Endodermal cell (in vitro differentiated cells): Measurements from ENCODE around the gene SOAT2. TPM values are rescaled to one million over a fixed set of nuclear protein-coding genes. Genes with fewer than 3 reads are reported as not detected.

ENCODE experiments used
- DNase-seq: peaks from one replicate; pipeline ENCODE4 v3.0.0-alpha.2; 2017
- H3K27ac ChIP-seq: 2 replicates; pipeline ENCODE4 v1.5.1; 2013; ENCODE audit warnings: mild to moderate bottlenecking, low read depth, low read length, moderate library complexity
- H3K27me3 ChIP-seq: 2 replicates; pipeline ENCODE4 v1.6.1; 2013; ENCODE audit warnings: mild to moderate bottlenecking, low read length, moderate library complexity; ENCODE audit not compliant: insufficient read depth, control insufficient read depth, poor library complexity, severe bottlenecking
- H3K36me3 ChIP-seq: 2 replicates; pipeline ENCODE4 v1.7.0; 2013; ENCODE audit warnings: mild to moderate bottlenecking, low read length, moderate library complexity; ENCODE audit not compliant: control insufficient read depth, insufficient read depth
- H3K4me1 ChIP-seq: one replicate; pipeline ENCODE4 v1.7.0; 2013; ENCODE audit warnings: low read length; ENCODE audit not compliant: control insufficient read depth, insufficient read depth
- H3K4me3 ChIP-seq: 2 replicates; pipeline ENCODE4 v1.5.1; 2013; ENCODE audit warnings: mild to moderate bottlenecking, low read length, moderate library complexity
- H3K9ac ChIP-seq: 2 replicates; pipeline ENCODE4 v1.6.1; 2013; ENCODE audit warnings: mild to moderate bottlenecking, low read length, moderate library complexity; ENCODE audit not compliant: poor library complexity, severe bottlenecking; ENCODE audit errors: extremely low read depth
- H3K9me3 ChIP-seq: 2 replicates; pipeline ENCODE4 v1.6.1; 2013; ENCODE audit warnings: mild to moderate bottlenecking, low read length, moderate library complexity; ENCODE audit not compliant: control insufficient read depth
- H3K27ac Mint-ChIP-seq: 2 replicates; pipeline ENCODE4 v1.8.0; 2020; ENCODE audit warnings: mixed read lengths
- H3K27me3 Mint-ChIP-seq: 2 replicates; pipeline ENCODE4 v1.8.0; 2021; ENCODE audit warnings: mild to moderate bottlenecking, mixed read lengths; ENCODE audit not compliant: insufficient read depth
- H3K36me3 Mint-ChIP-seq: 2 replicates; pipeline ENCODE4 v1.8.0; 2020; ENCODE audit warnings: low read depth, mixed read lengths
- H3K4me1 Mint-ChIP-seq: 2 replicates; pipeline ENCODE4 v1.8.0; 2020; ENCODE audit warnings: mixed read lengths
- H3K4me3 Mint-ChIP-seq: 2 replicates; pipeline ENCODE4 v1.8.0; 2020; ENCODE audit warnings: mild to moderate bottlenecking, moderate library complexity, mixed read lengths
- H3K9me3 Mint-ChIP-seq: 2 replicates; pipeline ENCODE4 v1.8.0; 2020; ENCODE audit warnings: mild to moderate bottlenecking, mixed read lengths
- WGBS, 2 experiments: methylation state at CpG; one replicate each; pipeline versions ENCODE4 v1.1.5 to v1.1.7; 2013; ENCODE audit warnings: missing lambda C conversion rate in 2 of 2, mixed read lengths in 1 of 2; ENCODE audit not compliant: insufficient coverage in 1 of 2, insufficient read length in 1 of 2; 5-methylcytosine and 5-hydroxymethylcytosine counted together
- total RNA-seq, 2 donors: library from RNA; stranded (reverse); fragmentation: NEBNext Ultra II Directional in 1 of 2; extraction: Animal tissue kit (Norgen Biotek cat#: 25700) in 1 of 2; gene quantifications; 2 replicates in 1 of 2; 3 replicates in 1 of 2; pipeline ENCODE4 v1.2.1, GENCODE V29; 2021
- TF ChIP-seq, protein P1 (sequence below): fragments of 200-600 bp; sonication (generic); conservative IDR thresholded peaks from 2 replicates; pipeline ENCODE4 v1.5.0; 2021; ENCODE audit warnings: antibody characterized with exemption, mild to moderate bottlenecking

Gene SOAT2
- total RNA-seq, 2 donors from 2014 or later: 0.46 to 0.71 TPM

DNA sequence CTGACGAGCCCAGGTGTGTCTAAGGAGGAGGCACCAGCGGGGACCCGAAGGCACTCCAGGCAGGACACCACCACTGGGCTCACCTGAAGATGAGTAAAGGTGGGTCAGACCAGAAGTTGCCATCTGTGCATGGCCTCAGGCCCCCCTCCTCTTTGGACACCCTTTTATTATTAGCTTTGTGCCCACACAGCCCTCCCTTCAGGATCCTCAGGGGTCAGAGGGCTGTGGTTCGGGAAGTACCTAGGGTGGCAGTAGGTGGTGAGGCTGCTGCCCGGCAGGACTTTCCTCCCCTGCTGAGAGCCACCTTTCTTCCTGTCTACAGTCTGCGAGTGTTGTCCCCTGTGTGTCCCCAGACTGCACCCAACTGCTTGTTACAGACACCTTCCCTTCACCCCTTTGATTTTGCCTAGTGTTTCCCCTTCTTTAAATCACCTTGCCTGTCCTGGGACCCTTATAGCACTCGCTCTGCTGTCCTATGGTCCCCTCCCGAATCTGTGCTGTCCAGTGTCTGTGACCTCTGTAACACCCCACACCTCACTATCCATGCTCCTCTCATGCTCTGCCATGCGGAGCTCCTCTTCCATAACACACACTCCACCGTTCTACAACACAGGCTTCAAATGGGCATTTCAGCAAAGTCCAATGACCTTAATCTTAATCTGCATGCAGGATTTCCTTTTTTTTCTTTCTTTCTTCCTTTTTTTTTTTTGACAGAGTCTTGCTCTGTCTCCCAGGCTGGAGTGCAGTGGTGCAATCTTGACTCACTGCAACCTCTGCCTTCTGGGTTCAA lies 25.7 kb downstream of the SOAT2 start:
- Histone ChIP-seq H3K36me3 (no peaks in the 10 kb centered on the region), H3K4me3 (no peak overlapping the region), H3K27me3 (peaks cover 12% of the 10 kb centered on the region), H3K4me1 (no peaks in the 10 kb centered on the region), H3K9ac (no peak overlapping the region), H3K9me3 (no peaks in the 10 kb centered on the region), H3K27ac (no peak overlapping the region)
- Mint-ChIP-seq H3K4me1 (peaks cover 8% of the 10 kb centered on the region), H3K36me3 (no peaks in the 10 kb centered on the region), H3K4me3 (no peak overlapping the region), H3K9me3 (no peaks in the 10 kb centered on the region), H3K27ac (no peak overlapping the region), H3K27me3 (peaks cover 63% of the 10 kb centered on the region)
- no peak for DNase-seq
- TF ChIP-seq, protein P1, sequence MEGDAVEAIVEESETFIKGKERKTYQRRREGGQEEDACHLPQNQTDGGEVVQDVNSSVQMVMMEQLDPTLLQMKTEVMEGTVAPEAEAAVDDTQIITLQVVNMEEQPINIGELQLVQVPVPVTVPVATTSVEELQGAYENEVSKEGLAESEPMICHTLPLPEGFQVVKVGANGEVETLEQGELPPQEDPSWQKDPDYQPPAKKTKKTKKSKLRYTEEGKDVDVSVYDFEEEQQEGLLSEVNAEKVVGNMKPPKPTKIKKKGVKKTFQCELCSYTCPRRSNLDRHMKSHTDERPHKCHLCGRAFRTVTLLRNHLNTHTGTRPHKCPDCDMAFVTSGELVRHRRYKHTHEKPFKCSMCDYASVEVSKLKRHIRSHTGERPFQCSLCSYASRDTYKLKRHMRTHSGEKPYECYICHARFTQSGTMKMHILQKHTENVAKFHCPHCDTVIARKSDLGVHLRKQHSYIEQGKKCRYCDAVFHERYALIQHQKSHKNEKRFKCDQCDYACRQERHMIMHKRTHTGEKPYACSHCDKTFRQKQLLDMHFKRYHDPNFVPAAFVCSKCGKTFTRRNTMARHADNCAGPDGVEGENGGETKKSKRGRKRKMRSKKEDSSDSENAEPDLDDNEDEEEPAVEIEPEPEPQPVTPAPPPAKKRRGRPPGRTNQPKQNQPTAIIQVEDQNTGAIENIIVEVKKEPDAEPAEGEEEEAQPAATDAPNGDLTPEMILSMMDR: no peak
- 88 to 89% methylated on average over 9 to 10 of the region's 10 CpGs for WGBS, 2 experiments

DNA sequence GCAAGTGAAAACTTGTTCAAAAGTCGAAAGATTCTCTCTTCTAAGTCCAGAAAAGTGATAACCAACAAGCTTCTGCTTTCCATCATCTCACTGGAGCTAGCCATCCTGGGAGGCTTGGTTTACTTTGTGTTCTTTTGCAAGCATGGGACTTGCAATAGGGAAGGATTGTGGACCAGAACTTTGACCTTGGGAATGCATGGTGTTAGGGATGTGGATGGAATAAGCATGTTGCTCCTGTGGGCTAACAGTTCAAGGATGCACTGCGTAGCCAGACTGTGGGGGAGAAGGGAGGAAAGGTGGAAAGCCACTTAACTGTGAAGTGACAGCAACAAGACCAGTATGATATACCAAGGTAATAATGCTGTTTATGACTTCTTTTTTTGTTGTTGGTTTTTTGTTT lies 28.6 kb downstream of the SOAT2 start:
- H3K27ac ChIP-seq: no peak overlapping the region
- peaks cover 6% of the 10 kb centered on the region for H3K9me3 ChIP-seq
- Mint-ChIP-seq H3K9me3 (peaks cover 5% of the 10 kb centered on the region), H3K27me3 (peaks cover 49% of the 10 kb centered on the region), H3K27ac (no peak overlapping the region), H3K36me3 (no peaks in the 10 kb centered on the region), H3K4me1 (peaks cover 8% of the 10 kb centered on the region), H3K4me3 (no peak overlapping the region)
- DNase-seq: no peak
- H3K4me1 ChIP-seq: no peaks in the 10 kb centered on the region
- TF ChIP-seq, protein P1: no peak
- H3K4me3 ChIP-seq: no peak overlapping the region
- no peak overlapping the region for H3K9ac ChIP-seq
- H3K27me3 ChIP-seq: peaks cover 6% of the 10 kb centered on the region
- WGBS, 2 experiments: 86 to 87% methylated on average over 1 to 2 of the region's 2 CpGs
- no peaks in the 10 kb centered on the region for H3K36me3 ChIP-seq

DNA sequence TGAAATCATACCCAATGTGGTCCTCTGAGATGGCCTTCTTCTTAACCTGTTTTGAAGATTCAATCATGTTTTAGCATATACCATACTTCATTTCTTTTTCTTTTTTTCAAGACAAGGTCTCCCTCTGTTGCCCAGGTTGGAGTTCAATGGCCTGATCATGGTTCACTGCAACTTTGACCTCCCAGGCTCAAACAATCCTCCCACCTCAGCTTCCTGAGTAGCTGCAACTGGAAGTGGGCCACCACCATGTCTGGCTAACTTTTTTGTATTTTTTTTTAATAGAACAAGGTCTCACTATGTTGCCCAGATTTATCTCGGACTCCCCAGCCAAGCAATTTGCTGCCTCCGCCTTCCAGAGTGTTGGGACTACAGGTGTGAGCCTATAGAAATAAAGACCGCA lies 30.4 kb downstream of the SOAT2 start:
- H3K27me3 ChIP-seq: peaks cover under 1% of the 10 kb centered on the region
- peaks cover 18% of the 10 kb centered on the region for H3K9me3 Mint-ChIP-seq
- 94 to 100% methylated on average over 2 of the region's 3 CpGs for WGBS, 2 experiments
- no peaks in the 10 kb centered on the region for H3K4me1 Mint-ChIP-seq
- H3K27ac ChIP-seq: no peak overlapping the region
- H3K9me3 ChIP-seq: peaks cover 19% of the 10 kb centered on the region
- DNase-seq: no peak
- no peak overlapping the region for H3K27ac Mint-ChIP-seq
- no peak overlapping the region for H3K4me3 Mint-ChIP-seq
- no peaks in the 10 kb centered on the region for H3K36me3 Mint-ChIP-seq
- peaks cover 40% of the 10 kb centered on the region for H3K27me3 Mint-ChIP-seq
- no peaks in the 10 kb centered on the region for H3K36me3 ChIP-seq
- TF ChIP-seq, protein P1: no peak
- H3K4me1 ChIP-seq: no peaks in the 10 kb centered on the region
- no peak overlapping the region for H3K9ac ChIP-seq
- no peak overlapping the region for H3K4me3 ChIP-seq
